Measurements from ENCODE around the gene PLCZ1. TPM values are rescaled to one million over a fixed set of nuclear protein-coding genes. Genes with fewer than 3 reads are reported as not detected.

The PLCZ1 gene
- total RNA-seq, 2 experiments from 2014 or later: not detected

GRCh38 chr12:18749386-18749957 lies 11.7 kb upstream of the PLCZ1 start:
- peaks cover under 1% of the 10 kb centered on the region for H3K9me3 Mint-ChIP-seq
- H3K36me3 Mint-ChIP-seq (ENCODE audit: low read depth): no peaks in the 10 kb centered on the region
- ChIA-PET CTCF (no interaction called here), POLR2A (no interaction called here)
- ATAC-seq: no peak
- no peak overlapping the region for H3K27ac Mint-ChIP-seq
- no peaks in the 10 kb centered on the region for H3K27me3 Mint-ChIP-seq
- no peaks in the 10 kb centered on the region for H3K4me1 Mint-ChIP-seq (ENCODE audit: low read depth)
- no peak for TF ChIP-seq CTCF (IDR thresholded peaks at IDR 0.05)
- H3K4me3 Mint-ChIP-seq: no peak overlapping the region
- DNase-seq: no peak
- intact Hi-C loops (cut with micrococcal nuclease): no loop called here

GRCh38 chr12:18747895-18748294 lies 10.1 kb upstream of the PLCZ1 start:
- no peak for TF ChIP-seq CTCF (IDR thresholded peaks at IDR 0.05)
- no peak overlapping the region for H3K27ac Mint-ChIP-seq
- POLR2A ChIA-PET: no interaction called here
- H3K27me3 Mint-ChIP-seq: no peaks in the 10 kb centered on the region
- no peak for DNase-seq
- no peak overlapping the region for H3K4me3 Mint-ChIP-seq
- intact Hi-C loops (cut with micrococcal nuclease): no loop called here
- peaks cover 2% of the 10 kb centered on the region for H3K9me3 Mint-ChIP-seq
- CTCF ChIA-PET: no interaction called here
- no peaks in the 10 kb centered on the region for H3K4me1 Mint-ChIP-seq (ENCODE audit: low read depth)
- ATAC-seq: no peak
- H3K36me3 Mint-ChIP-seq (ENCODE audit: low read depth): no peaks in the 10 kb centered on the region

- no peak for TF ChIP-seq CTCF (IDR thresholded peaks at IDR 0.05)
- Mint-ChIP-seq H3K4me3 (no peak overlapping the region), H3K27ac (no peak overlapping the region), H3K4me1 (ENCODE audit: low read depth) (no peaks in the 10 kb centered on the region), H3K9me3 (peaks cover 5% of the 10 kb centered on the region), H3K27me3 (no peaks in the 10 kb centered on the region), H3K36me3 (ENCODE audit: low read depth) (no peaks in the 10 kb centered on the region)
- POLR2A ChIA-PET: no interaction called here
- ATAC-seq (no peak), DNase-seq (no peak)
- CTCF ChIA-PET: no interaction called here
- intact Hi-C loops (cut with micrococcal nuclease): no loop called here
Observed at GRCh38 chr12:18731156-18731555, 6.7 kb downstream of the PLCZ1 start.

GRCh38 chr12:18723752-18724151 lies 14.1 kb downstream of the PLCZ1 start:
- peaks cover 2% of the 10 kb centered on the region for H3K9me3 Mint-ChIP-seq

GRCh38 chr12:18721452-18721851 lies 16.4 kb downstream of the PLCZ1 start:
- Mint-ChIP-seq H3K27ac (no peak overlapping the region), H3K9me3 (peaks cover 2% of the 10 kb centered on the region), H3K4me3 (no peak overlapping the region), H3K27me3 (no peaks in the 10 kb centered on the region), H3K36me3 (ENCODE audit: low read depth) (no peaks in the 10 kb centered on the region), H3K4me1 (ENCODE audit: low read depth) (no peaks in the 10 kb centered on the region)
- intact Hi-C loops (cut with micrococcal nuclease): no loop called here
- no peak for DNase-seq
- CTCF ChIA-PET: no interaction called here
- no peak for TF ChIP-seq CTCF (IDR thresholded peaks at IDR 0.05)
- POLR2A ChIA-PET: no interaction called here
- ATAC-seq: no peak

More at GRCh38 chr12:18723752-18724151, 14.1 kb downstream of the PLCZ1 start:
- intact Hi-C loops (cut with micrococcal nuclease): no loop called here
- Mint-ChIP-seq H3K27me3 (no peaks in the 10 kb centered on the region), H3K27ac (no peak overlapping the region), H3K4me3 (no peak overlapping the region), H3K36me3 (ENCODE audit: low read depth) (no peaks in the 10 kb centered on the region), H3K4me1 (ENCODE audit: low read depth) (no peaks in the 10 kb centered on the region)
- ChIA-PET POLR2A (no interaction called here), CTCF (no interaction called here)
- no peak for DNase-seq
- TF ChIP-seq CTCF (IDR thresholded peaks at IDR 0.05): no peak
- no peak for ATAC-seq

Data from activated CD8-positive, alpha-beta T cell treated with anti-CD3 and anti-CD28 coated beads for 36 hours (primary cell).